IMR-90 (cell line): Measurements from ENCODE around the gene SEPTIN2. TPM values are rescaled to one million over a fixed set of nuclear protein-coding genes. Genes with fewer than 3 reads are reported as not detected.

Experiments
- ATAC-seq: fragments of 200-7000 bp; cut with Tn5 transposase; 2 replicates; pipeline ENCODE4 v1.9.1; 2020; ENCODE audit warnings: low read depth, mild to moderate bottlenecking, moderate library complexity
- BruUV-seq: library from RNA; stranded (reverse); fragments of 400-500 nt; replicated peaks from 2 replicates; lab custom pipeline; 2021; lab: Mats Ljungman, UMichigan
- CTCF ChIA-PET: fragments of 300-600 bp; formaldehyde crosslinking; extraction: SDS; loops from one replicate; lab custom pipeline; 2021; ENCODE audit warnings: antibody characterized with exemption; lab: Yijun Ruan, JAX
- POLR2A ChIA-PET: fragments of 300-600 bp; sonication (Branson Sonifier 250); formaldehyde crosslinking; loops from one replicate; lab custom pipeline; 2022; ENCODE audit warnings: antibody characterized with exemption; ENCODE audit not compliant: unreplicated experiment; lab: Charles Lee
- DNase-seq: peaks from one replicate; pipeline ENCODE4 v3.0.0; 2013
- H2AFZ ChIP-seq: replicated peaks from 2 replicates; pipeline ENCODE3; 2013; ENCODE audit warnings: low read length, mild to moderate bottlenecking; ENCODE audit not compliant: poor library complexity
- H2AK5ac ChIP-seq: 2 replicates; pipeline ENCODE4 v1.6.1; 2013; ENCODE audit warnings: low read depth, low read length, inconsistent platforms
- H2AK9ac ChIP-seq: replicated peaks from 2 replicates; pipeline ENCODE3; 2013; ENCODE audit warnings: mild to moderate bottlenecking, low read depth, low read length, moderate library complexity; ENCODE audit not compliant: poor library complexity
- H2BK120ac ChIP-seq: 2 replicates; pipeline ENCODE4 v1.6.1; 2013; ENCODE audit warnings: low read depth, low read length, inconsistent platforms
- H2BK15ac ChIP-seq: 3 replicates; pipeline ENCODE4 v1.6.1; 2013; ENCODE audit warnings: low read depth, low read length, inconsistent platforms
- H2BK20ac ChIP-seq: 2 replicates; pipeline ENCODE4 v1.6.1; 2013; ENCODE audit warnings: low read depth, mild to moderate bottlenecking, inconsistent platforms, low read length, moderate library complexity
- H2BK5ac ChIP-seq: 2 replicates; pipeline ENCODE4 v1.6.1; 2013; ENCODE audit warnings: mild to moderate bottlenecking, low read depth, low read length, inconsistent platforms; ENCODE audit not compliant: poor library complexity, severe bottlenecking
- H3K14ac ChIP-seq: replicated peaks from 2 replicates; pipeline ENCODE4 v1.6.1; 2013; ENCODE audit warnings: low read depth, low read length, inconsistent platforms
- H3K18ac ChIP-seq: 2 replicates; pipeline ENCODE4 v1.6.1; 2013; ENCODE audit warnings: low read depth, low read length, control low read depth
- H3K23ac ChIP-seq: 2 replicates; pipeline ENCODE4 v1.6.1; 2013; ENCODE audit warnings: low read depth, low read length, inconsistent platforms
- H3K27ac ChIP-seq: 2 replicates; pipeline ENCODE4 v1.5.1; 2013; ENCODE audit warnings: mild to moderate bottlenecking, control low read depth, low read length; ENCODE audit not compliant: insufficient read depth
- H3K27me3 ChIP-seq: 2 replicates; pipeline ENCODE4 v1.6.1; 2013; ENCODE audit warnings: low read length; ENCODE audit not compliant: control insufficient read depth, insufficient read depth
- H3K36me3 ChIP-seq: 2 replicates; pipeline ENCODE4 v1.6.1; 2013; ENCODE audit warnings: low read length, mixed read lengths; ENCODE audit not compliant: control insufficient read depth, insufficient read depth
- H3K4ac ChIP-seq: 2 replicates; pipeline ENCODE4 v1.6.1; 2013; ENCODE audit warnings: low read depth, low read length, inconsistent platforms
- H3K4me1 ChIP-seq: 2 replicates; pipeline ENCODE4 v1.6.1; 2013; ENCODE audit warnings: low read length, mixed read lengths; ENCODE audit not compliant: control insufficient read depth, insufficient read depth
- H3K4me2 ChIP-seq: 2 replicates; pipeline ENCODE4 v1.6.1; 2013; ENCODE audit warnings: low read depth, mild to moderate bottlenecking, control low read depth, low read length, moderate library complexity
- H3K4me3 ChIP-seq: 2 replicates; pipeline ENCODE4 v1.5.1; 2013; ENCODE audit warnings: low read depth, mild to moderate bottlenecking, control low read depth, low read length, moderate library complexity; ENCODE audit not compliant: insufficient read depth
- H3K56ac ChIP-seq: 2 replicates; pipeline ENCODE4 v1.6.1; 2013; ENCODE audit warnings: low read length, inconsistent platforms; ENCODE audit not compliant: insufficient read depth; ENCODE audit errors: extremely low read depth
- H3K79me1 ChIP-seq, 2 experiments: 2 replicates each; pipeline ENCODE4 v1.6.1; 2013; ENCODE audit warnings: low read length in 2 of 2, inconsistent platforms in 1 of 2, low read depth in 1 of 2
- H3K9ac ChIP-seq: 2 replicates; pipeline ENCODE4 v1.6.1; 2013; ENCODE audit warnings: low read depth, low read length, control low read depth
- H3K9me1 ChIP-seq: 2 replicates; pipeline ENCODE4 v1.6.1; 2013; ENCODE audit warnings: low read length, inconsistent platforms; ENCODE audit not compliant: insufficient read depth
- H3K9me3 ChIP-seq: 2 replicates; pipeline ENCODE4 v1.6.1; 2013; ENCODE audit warnings: low read length; ENCODE audit not compliant: control insufficient read depth, insufficient read depth
- H4K20me1 ChIP-seq: 2 replicates; pipeline ENCODE4 v1.6.1; 2013; ENCODE audit warnings: low read length, inconsistent platforms; ENCODE audit not compliant: insufficient read depth
- H4K5ac ChIP-seq: 2 replicates; pipeline ENCODE4 v1.6.1; 2013; ENCODE audit warnings: mild to moderate bottlenecking, low read depth, low read length, control low read depth
- H4K8ac ChIP-seq, 2 experiments: 2 replicates each; pipeline ENCODE4 v1.6.1; 2013; ENCODE audit warnings: low read depth in 2 of 2, low read length in 2 of 2, control low read depth in 1 of 2, inconsistent platforms in 1 of 2
- H4K91ac ChIP-seq: 2 replicates; pipeline ENCODE4 v1.6.1; 2013; ENCODE audit warnings: low read depth, low read length, inconsistent platforms; ENCODE audit not compliant: insufficient read depth
- FOS ChIP-seq: fragments of 150-350 bp; IDR thresholded peaks from 2 replicates; pipeline ENCODE4 v1.6.1; 2016; ENCODE audit warnings: low read depth, low read length
- WGBS, 2 experiments: methylation state at CpG; one replicate each; pipeline versions ENCODE4 v1.1.5 to v1.1.7; 2013; ENCODE audit warnings: missing lambda C conversion rate in 2 of 2; ENCODE audit not compliant: insufficient read length in 1 of 2; ENCODE audit errors: extremely low coverage in 2 of 2; 5-methylcytosine and 5-hydroxymethylcytosine counted together
- dilution Hi-C: fragments of 300-500 bp; cut with HindIII; formaldehyde crosslinking; loops from one replicate; pipeline ENCODE4 v1.14.3; 2018; ENCODE audit warnings: low sequenced_read_pairs; ENCODE audit not compliant: unreplicated experiment
- in situ Hi-C: fragments of 300-500 bp; cut with MboI; formaldehyde crosslinking; loops from 3 replicates; pipeline ENCODE4 v1.14.3; 2019; ENCODE audit warnings: low sequenced_read_pairs, inconsistent platforms, mixed read lengths
- intact Hi-C: fragments of 100-400 bp; cut with micrococcal nuclease; formaldehyde crosslinking; loops from 2 replicates; pipeline ENCODE4 v1.10.0; 2022
- polyA plus RNA-seq, 3 experiments: library from polyadenylated mRNA; depleted of rRNA; stranded (reverse); fragments of >200 nt; gene quantifications; 2 replicates each; pipeline ENCODE4 v1.2.3, GENCODE V29; 2012; ENCODE audit warnings: low replicate concordance in 1 of 3
- total RNA-seq: library from RNA; depleted of rRNA; stranded (reverse); fragments of >200 nt; gene quantifications from 2 replicates; pipeline ENCODE4 v1.2.3, GENCODE V29; 2012

SEPTIN2 gene
- total and polyA plus RNA-seq, 2 of the 4 experiments (the other 2 are of a cell fraction), result 420 to 504 TPM

- Histone ChIP-seq H3K4me1 (0 out of 2 replicates have a peak, but pooled peaks cover 2% of the 10 kb centered on the region), H3K18ac (no peak overlapping the region), H2AK9ac (no peak overlapping the region), H2BK15ac (no peak overlapping the region), H2AFZ (no peak overlapping the region), H4K5ac (no peak overlapping the region), H3K4ac (no peak overlapping the region), H3K9me1 (peaks cover 23% of the 10 kb centered on the region), H2BK5ac (no peak overlapping the region), H3K23ac (no peak overlapping the region), H3K56ac (no peak overlapping the region), H3K9me3 (no peaks in the 10 kb centered on the region), H3K9ac (no peak overlapping the region), H3K27ac (no peak overlapping the region), H3K79me1 (peaks cover 45 to 82% of the 10 kb centered on the region in 2 experiments), H4K91ac (no peak overlapping the region), H3K4me3 (no peak overlapping the region), H3K4me2 (no peak overlapping the region), H2BK20ac (no peak overlapping the region), H3K14ac (no peak overlapping the region), H4K8ac (no peak overlapping the region), H3K27me3 (no peaks in the 10 kb centered on the region), H4K20me1 (peaks cover 58% of the 10 kb centered on the region), H2BK120ac (no peak overlapping the region), H3K36me3 (peaks cover 1% of the 10 kb centered on the region), H2AK5ac (no peak overlapping the region)
- no TSS peak for BruUV-seq
- dilution Hi-C loops, result no loop called here
- ChIA-PET POLR2A (no interaction called here), CTCF (no interaction called here)
- WGBS, 2 experiments, result no CpG with 5 or more reads among the region's 1 CpG
- intact Hi-C loops, result no loop called here
- in situ Hi-C loops, result no loop called here
- no peak for ATAC-seq
- DNase-seq, result no peak
- no peak for TF ChIP-seq FOS
Observed at GRCh38 chr2:241285596-241285995, 30.1 kb upstream of the SEPTIN2 start.
